GM19372 (cell line): ENCODE data around the gene TMA7.
"Not testable (repeated sequence)": the region's sequence is repeated elsewhere in the genome, so short reads cannot be mapped to it uniquely, and the experiment has no call there.

ENCODE experiments used
- ATAC-seq: cut with Tn5 transposase; IDR thresholded peaks from one replicate; pipeline ENCODE4 v1.9.1; 2021; ENCODE audit warnings: mild to moderate bottlenecking, low read depth, moderate library complexity; ENCODE audit not compliant: unreplicated experiment

Gene TMA7

DNA sequence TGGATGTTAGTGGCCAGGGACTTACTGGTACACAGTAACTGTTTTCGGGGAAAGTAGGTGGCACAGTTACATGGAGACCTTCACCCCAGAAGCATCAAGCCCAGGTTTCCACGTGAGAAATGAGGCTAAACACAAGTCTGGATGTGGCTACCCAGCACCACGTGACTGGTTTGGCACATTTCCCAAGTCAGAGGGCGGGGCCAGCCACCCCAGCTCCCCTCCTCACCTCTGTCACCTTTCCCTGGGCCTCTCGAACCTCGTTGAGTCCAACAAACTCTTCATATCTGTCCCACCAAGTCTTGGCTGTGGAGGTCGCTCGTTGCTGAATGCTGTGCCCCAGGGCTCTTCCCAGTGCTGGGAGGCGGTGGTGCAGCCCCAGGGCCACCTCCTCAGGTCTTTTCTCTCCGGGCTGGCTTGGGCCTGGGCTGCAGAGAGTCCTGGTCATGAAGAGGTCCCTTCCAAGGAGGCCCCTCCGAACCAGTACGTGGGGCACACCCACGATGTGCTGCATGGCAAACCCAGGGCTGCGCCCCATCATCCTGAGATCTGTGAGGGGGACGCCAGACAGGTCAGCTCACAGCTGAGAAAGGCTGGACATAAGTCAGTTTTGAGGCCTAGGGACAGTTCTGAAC lies 5.3 kb upstream of the TMA7 start:
- no peak for ATAC-seq

DNA sequence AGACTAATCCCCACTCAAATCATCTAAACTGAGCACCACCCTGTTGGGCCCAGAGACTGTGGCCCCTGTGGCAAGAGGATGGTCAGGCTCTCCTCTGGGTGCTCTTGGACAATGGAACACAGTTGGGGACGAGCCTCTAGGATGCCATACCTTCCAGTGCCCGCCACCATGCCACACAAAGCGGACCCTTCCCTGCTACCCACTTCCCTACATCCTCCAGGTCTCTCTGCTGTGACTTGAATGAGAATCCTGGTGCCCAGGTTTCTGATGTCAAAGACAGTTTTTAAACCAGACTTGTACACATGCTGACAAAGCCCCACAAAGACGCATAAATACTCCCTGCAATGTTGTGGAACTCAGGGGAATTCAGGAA lies 4.8 kb upstream of the TMA7 start:
- ATAC-seq, result no peak

- ATAC-seq, result no peak
Measured at GRCh38 chr3:48435774-48436476, 4.1 kb upstream of the TMA7 start.

GRCh38 chr3:48436477-48436787 lies 3.6 kb upstream of the TMA7 start:
- no peak for ATAC-seq

DNA sequence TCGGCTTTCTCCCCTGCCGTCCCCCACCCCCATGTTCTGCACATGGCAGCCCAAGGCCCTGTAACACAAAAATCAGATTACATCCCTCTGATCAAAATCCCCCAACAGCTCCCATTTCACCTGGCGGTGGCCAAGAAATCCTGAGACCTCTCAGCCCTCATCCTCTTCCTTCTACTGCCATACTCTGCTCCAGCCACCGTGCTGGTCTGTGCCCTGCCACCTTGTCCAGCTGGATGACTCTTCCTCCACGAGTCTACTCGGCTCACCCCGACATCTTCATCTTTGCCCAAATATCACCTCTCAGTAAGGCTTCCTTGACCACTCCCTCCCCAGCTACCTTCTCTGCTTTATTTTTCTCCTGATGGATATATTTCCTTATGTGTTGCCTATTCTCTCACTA lies 3.2 kb upstream of the TMA7 start:
- no peak for ATAC-seq

- no peak for ATAC-seq
Measured at GRCh38 chr3:48437812-48438211, 2.2 kb upstream of the TMA7 start.

GRCh38 chr3:48440590-48440958 lies 517 bp downstream of the TMA7 start:
- ATAC-seq, result no peak

- ATAC-seq, result no peak
Measured at GRCh38 chr3:48441940-48442339, 1.9 kb downstream of the TMA7 start.

DNA sequence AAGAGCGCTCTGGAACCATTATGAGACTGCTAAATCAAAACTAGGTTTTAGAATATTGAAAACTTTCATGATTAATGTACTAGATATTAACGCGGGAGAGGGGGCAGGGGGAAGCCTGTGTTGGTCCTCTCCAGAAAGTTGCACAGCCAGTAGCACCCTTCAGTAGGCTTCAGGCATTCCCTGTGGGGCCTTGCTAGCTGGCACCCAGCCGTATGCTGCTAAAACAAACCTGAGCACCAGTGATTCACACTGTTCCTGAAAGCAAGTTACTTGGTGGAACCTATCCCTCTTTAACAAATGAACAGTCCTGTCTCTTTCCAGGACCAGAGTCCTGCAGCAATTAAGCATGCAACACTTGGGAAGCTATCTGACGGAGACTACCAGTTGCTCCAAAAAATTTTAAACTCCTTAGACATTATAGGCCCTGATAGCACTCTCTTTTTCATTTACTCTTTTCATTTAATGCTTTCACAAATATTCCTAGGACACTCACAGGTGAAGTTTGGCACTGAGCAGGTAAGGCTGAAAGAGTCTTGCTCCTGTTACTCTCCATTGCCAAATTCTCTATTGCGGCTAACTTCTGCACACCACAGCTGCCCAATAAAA lies 5.3 kb downstream of the TMA7 start:
- ATAC-seq, result no peak

- ATAC-seq, result no peak
Measured at GRCh38 chr3:48446043-48446424, 6.0 kb downstream of the TMA7 start.

DNA sequence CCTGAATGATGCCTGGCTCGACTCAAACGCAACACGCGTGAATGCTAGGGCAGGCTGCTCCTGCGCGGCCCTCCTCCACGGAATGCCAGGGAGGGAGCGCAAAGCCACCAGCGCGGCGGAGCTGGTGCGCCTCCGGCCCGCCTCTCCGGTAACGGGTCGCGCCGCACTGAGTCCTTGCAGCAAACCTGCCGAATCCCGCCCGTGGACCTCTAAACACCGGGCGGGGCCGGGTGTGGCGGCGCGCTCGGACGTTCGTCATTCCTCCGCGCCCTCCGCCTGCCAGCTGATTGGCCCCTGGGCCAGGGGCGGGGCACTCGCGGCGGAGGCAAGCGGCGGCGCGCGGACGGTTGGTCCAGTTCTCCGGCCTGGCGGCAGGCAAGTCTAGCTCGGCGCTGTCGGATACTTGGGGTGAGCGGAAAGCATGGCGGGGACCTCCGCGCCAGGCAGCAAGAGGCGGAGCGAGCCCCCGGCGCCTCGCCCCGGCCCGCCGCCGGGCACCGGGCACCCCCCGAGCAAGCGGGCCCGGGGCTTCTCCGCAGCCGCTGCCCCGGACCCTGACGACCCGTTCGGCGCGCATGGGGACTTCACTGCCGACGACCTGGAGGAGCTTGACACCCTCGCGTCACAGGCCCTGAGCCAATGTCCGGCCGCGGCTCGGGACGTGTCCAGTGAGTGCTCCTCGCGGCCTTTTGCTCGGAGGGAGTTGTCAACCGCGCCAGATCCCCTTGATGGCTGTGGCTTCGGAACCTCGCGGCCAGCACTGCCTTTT lies 6.6 kb downstream of the TMA7 start, which contains the start of gene ATRIP:
ATRIP (plus strand) TSS at position 313 of the 769 bp plus-strand sequence; CDS start at position 422, 109 bp downstream.
- peak; percentile 90 for ATAC-seq

GRCh38 chr3:48451270-48451669 lies 11.2 kb downstream of the TMA7 start:
- ATAC-seq, result no peak

DNA sequence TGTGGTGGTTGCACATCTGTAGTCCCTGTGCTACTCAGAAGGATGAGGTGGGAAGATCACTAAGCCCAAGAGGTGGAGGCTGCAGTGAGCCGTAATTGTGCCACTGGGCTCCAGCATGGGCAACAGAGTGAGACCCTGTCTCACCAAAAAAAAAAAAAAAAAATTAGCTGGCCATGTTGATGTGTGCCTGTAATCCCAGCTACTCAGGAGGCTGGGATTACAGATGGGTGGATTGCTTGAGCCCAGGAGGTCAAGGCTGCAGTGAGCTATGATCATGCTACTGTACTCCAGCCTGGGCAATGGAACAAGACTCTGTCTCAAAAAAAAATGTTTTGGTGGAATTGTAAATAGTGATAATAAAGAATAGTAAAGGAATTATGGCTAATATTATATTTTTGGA lies 16.4 kb downstream of the TMA7 start:
- ATAC-seq, result no peak

GRCh38 chr3:48459331-48459730 lies 19.3 kb downstream of the TMA7 start:
- ATAC-seq, result no peak

GRCh38 chr3:48459773-48460516 lies 19.9 kb downstream of the TMA7 start:
- no peak for ATAC-seq

DNA sequence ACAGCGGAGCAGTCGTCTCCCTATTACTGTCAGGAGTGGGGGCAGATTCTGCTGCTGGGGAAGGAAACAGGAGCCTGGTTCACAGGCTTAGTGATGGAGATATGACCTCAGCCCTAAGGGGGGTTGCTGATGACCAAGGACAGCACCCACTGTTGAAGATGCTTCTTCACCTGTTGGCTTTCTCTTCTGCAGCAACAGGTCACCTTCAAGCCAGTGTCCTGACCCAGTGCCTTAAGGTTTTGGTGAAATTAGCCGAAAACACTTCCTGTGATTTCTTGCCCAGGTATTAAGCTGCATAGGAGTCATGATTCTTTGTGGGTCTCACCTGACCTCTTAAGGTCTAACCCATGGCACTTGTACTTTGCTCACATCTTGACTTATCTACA lies 20.5 kb downstream of the TMA7 start:
- no peak for ATAC-seq

DNA sequence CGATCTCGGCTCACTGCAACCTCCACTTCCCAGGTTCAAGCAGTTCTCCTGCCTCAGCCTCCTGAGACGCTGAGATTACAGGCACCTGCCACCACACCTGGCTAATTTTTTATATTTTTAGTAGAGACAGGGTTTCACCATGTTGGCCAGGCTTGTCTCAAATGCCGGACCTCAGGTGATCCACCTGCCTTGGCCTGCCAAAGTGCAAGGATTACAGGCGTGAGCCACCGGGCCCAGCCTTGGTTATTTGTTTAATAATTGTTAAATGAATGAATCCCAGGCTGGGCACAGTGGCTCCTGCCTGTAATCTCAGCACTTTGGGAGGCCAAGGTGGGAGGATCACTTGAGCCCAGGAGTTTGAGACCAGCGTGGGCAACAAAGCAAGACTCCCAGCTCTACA lies 21.7 kb downstream of the TMA7 start:
- ATAC-seq, result not testable (repeated sequence)

DNA sequence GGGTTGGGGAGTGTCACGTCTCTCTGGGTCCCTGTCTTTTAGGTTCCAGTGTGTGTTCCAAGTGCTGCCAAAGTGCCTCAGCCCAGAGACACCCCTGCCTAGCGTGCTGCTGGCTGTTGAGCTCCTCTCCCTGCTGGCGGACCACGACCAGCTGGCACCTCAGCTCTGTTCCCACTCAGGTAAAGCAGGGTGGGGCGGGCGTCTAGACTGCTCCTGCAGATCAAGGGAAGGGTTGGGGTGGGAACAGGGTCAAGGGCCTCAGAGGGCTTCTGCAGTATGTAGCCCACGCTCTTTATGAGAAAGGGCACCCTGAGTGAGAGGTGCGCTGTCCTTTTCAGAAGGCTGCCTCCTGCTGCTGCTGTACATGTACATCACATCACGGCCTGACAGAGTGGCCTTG lies 23.6 kb downstream of the TMA7 start:
- ATAC-seq, result no peak

DNA sequence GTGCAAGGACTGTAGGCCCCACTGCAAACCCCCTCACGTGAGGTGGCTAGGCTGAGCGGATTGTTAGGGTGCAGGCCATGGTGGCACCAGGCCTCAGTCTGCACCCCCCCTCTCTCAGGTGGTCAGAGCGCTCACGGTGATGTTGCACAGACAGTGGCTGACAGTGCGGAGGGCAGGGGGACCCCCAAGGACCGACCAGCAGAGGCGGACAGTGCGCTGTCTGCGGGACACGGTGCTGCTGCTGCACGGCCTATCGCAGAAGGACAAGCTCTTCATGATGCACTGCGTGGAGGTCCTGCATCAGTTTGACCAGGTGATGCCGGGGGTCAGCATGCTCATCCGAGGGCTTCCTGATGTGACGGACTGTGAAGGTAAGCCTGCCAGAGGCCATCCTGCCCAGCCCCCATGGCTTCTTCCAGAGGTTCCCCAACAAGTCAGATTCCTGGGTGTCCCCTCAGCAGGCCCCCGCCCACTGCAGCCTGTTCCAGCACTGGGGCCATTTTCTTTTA lies 24.7 kb downstream of the TMA7 start:
- no peak for ATAC-seq

- no peak for ATAC-seq
Measured at GRCh38 chr3:48465237-48465530, 25.1 kb downstream of the TMA7 start.
